ENCODE measurements around the gene NPTX2.

- no peak for TF ChIP-seq POLR2AphosphoS5 (IDR thresholded peaks at IDR 0.05)
- no peak for TF ChIP-seq POLR2A (IDR thresholded peaks at IDR 0.05)
These were observed 22.7 kb upstream of the NPTX2 start for GRCh38 chr7:98594348-98594747.
